ENCODE data around the gene PEX14. TPM values are rescaled to one million over a fixed set of nuclear protein-coding genes. Genes with fewer than 3 reads are reported as not detected.

Gene PEX14
- total and polyA plus RNA-seq, 10 of the 15 experiments (the other 5 are each of a cell fraction or from before 2014, with no cell fraction given), result 1.4 to 23.2 (median 12.0) TPM

DNA sequence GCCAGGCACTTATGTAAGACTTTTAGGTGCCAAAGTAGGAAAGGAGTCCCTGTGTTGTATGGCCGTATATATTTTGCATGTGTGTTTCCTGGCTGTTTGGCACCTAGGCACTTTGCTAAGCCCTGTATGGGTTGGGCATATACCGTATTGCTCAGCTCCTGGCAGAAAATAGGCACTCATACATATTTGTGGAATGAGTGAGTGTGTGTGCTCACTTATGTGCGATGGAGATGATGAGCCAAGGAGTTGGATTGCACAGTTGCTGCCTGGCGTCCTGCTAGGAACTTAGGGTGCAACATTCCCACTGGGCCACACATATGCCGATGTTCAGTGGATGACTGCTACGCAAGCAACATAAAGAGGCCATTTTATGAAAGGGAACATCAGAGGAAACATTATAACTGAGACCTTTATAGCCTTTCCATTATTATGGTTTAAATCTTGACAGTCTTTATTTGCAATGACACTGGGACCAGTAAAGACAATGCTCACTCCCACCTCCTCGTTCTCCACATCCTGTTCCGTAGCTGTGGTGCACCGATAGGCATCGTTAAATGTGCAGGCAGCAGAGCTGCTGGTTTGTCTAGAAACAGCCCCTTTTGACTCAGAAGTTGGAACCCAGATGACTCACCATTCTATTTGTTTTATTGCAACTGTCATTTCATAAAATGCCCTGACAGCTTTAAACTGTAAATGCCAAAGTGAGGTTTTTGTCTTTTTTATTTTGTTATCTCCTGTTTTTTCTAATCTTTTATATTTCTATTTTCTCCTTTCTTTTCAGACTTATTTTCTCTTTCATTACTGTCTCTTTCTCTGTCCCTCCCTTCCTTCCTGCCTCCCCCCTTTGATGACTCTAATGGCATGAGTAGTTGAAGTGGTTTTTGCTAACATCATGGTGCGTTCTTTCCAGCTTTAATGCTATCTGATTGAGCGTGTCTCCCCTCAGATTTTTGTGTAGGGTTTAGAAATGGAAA is 36.1 kb downstream of the PEX14 start:
- Histone ChIP-seq H3K9ac (ENCODE audit: control insufficient read depth, insufficient read depth, low read length) (peak overlapping the region; percentile 76), H3K4me3 (peak overlapping the region; percentile 56; the same call in 1 of the 2 replicates), H4K20me1 (ENCODE audit: control insufficient read depth, insufficient read depth) (no peaks in the 10 kb centered on the region; the same call in 1 of the 2 replicates), H3K27ac (ENCODE audit: control insufficient read depth, insufficient read depth) (peak overlapping the region; percentile 98), H3K27me3 (replicated peaks in 1 of 2; ENCODE audit: control insufficient read depth in 2 of 2, insufficient read depth in 2 of 2, low read length in 1 of 2) (no peaks in the 10 kb centered on the region), H2AFZ (ENCODE audit: control insufficient read depth, low read depth, low read length) (peak overlapping the region; percentile 13; the same call in 1 of the 2 replicates), H3K79me2 (ENCODE audit: control insufficient read depth, insufficient read depth, low read length) (peaks cover 55% of the 10 kb centered on the region), H3K9me3 (replicated peaks; ENCODE audit: control insufficient read depth, insufficient read depth, low read length) (no peaks in the 10 kb centered on the region), H3K36me3 (ENCODE audit: control insufficient read depth in 2 of 2, insufficient read depth in 2 of 2, low read length in 1 of 2) (peaks cover 1 to 3% of the 10 kb centered on the region in 2 experiments; a peak in 1 of 4 replicates), H3K4me1 (ENCODE audit: control insufficient read depth, insufficient read depth, low read length) (peaks cover 60% of the 10 kb centered on the region), H3K4me2 (ENCODE audit: control insufficient read depth, insufficient read depth) (peak overlapping the region; percentile 98)
- in situ Hi-C loops (cut with MboI), result no loop called here
- ATAC-seq (peak; percentile 87), FAIRE-seq (peak; percentile 72), DNase-seq (ENCODE audit: low read depth, low spot score) (peak; percentile 86)
- CTCF ChIA-PET, result interaction anchor here (1.2 to 6.4 kb wide), 5 partner anchors 9 to 431 kb away, joined by 3 to 117 read pairs (median 5); no protein-coding TSS in a partner anchor
- intact Hi-C loops (cut with micrococcal nuclease; ENCODE audit: unreplicated experiment), result loop anchor here (1.0 to 10.0 kb wide), 3 partner anchors 181 to 475 kb away; no protein-coding TSS in a partner anchor
- BruUV-seq (replicated peaks), result no TSS peak
- RAD21 ChIA-PET (ENCODE audit: unreplicated experiment), result interaction anchor here (0.6 to 2.5 kb wide), 8 partner anchors 10 to 475 kb away, joined by 3 to 20 read pairs (median 4); partner anchors contain the start of gene CENPS
- 4% methylated on average over 12 of the region's 12 CpGs for WGBS (ENCODE audit: insufficient coverage, insufficient replicate concordance, low lambda C conversion rate, missing lambda C conversion rate)
- POLR2A ChIA-PET, result no interaction called here
- SMC1A ChIA-PET (ENCODE audit: uncharacterized antibody, unreplicated experiment), result interaction anchor here (0.9 to 5.3 kb wide), 8 partner anchors 10 to 181 kb away, joined by 3 to 71 read pairs (median 4); no protein-coding TSS in a partner anchor
- TF ChIP-seq ZZZ3 (IDR thresholded peaks at IDR 0.05; ENCODE audit: control insufficient read depth, insufficient read length, low read depth) (no peak), NFIC (IDR thresholded peaks at IDR 0.05; ENCODE audit: low read depth, low read length) (peak; percentile 99), HDAC6 (IDR thresholded peaks at IDR 0.05; ENCODE audit: unreplicated experiment) (no peak), PAX5 (IDR thresholded peaks at IDR 0.05; ENCODE audit: borderline replicate concordance, low read depth, low read length) (peak; percentile 96), TCF12 (IDR thresholded peaks at IDR 0.05; ENCODE audit: low read depth, low read length) (peak; percentile 88), WRNIP1 (IDR thresholded peaks at IDR 0.05; ENCODE audit: borderline replicate concordance, low read depth, low read length) (no peak; the same call in 1 of the 2 replicates), DPF2 (IDR thresholded peaks at IDR 0.05) (peak; percentile 98), IKZF2 (IDR thresholded peaks at IDR 0.05) (peak; percentile 90 to 94), SP1 (IDR thresholded peaks at IDR 0.05; ENCODE audit: low read depth, low read length) (peak; percentile 76), MEF2B (IDR thresholded peaks at IDR 0.05; ENCODE audit: partially characterized antibody, poor library complexity, severe bottlenecking) (peak; percentile 73), POLR2AphosphoS5 (IDR thresholded peaks at IDR 0.05; ENCODE audit: low read length) (0 out of 2 replicates have a peak, but pooled peaks have one; percentile 36), EP300 (IDR thresholded peaks at IDR 0.05; ENCODE audit: borderline replicate concordance in 1 of 2, control insufficient read depth in 1 of 2, low read depth in 2 of 2, low read length in 2 of 2) (peak; percentile 93 to 95), CHD2 (IDR thresholded peaks at IDR 0.05; ENCODE audit: borderline replicate concordance, low read depth, low read length) (peak; percentile 76; the same call in 1 of the 2 replicates)
- TF ChIP-seq, protein P1, sequence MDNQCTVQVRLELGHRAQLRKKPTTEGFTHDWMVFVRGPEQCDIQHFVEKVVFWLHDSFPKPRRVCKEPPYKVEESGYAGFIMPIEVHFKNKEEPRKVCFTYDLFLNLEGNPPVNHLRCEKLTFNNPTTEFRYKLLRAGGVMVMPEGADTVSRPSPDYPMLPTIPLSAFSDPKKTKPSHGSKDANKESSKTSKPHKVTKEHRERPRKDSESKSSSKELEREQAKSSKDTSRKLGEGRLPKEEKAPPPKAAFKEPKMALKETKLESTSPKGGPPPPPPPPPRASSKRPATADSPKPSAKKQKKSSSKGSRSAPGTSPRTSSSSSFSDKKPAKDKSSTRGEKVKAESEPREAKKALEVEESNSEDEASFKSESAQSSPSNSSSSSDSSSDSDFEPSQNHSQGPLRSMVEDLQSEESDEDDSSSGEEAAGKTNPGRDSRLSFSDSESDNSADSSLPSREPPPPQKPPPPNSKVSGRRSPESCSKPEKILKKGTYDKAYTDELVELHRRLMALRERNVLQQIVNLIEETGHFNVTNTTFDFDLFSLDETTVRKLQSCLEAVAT (IDR thresholded peaks at IDR 0.05), result peak; percentile 77; the same call in 1 of the 2 replicates
- TF ChIP-seq, protein P2, sequence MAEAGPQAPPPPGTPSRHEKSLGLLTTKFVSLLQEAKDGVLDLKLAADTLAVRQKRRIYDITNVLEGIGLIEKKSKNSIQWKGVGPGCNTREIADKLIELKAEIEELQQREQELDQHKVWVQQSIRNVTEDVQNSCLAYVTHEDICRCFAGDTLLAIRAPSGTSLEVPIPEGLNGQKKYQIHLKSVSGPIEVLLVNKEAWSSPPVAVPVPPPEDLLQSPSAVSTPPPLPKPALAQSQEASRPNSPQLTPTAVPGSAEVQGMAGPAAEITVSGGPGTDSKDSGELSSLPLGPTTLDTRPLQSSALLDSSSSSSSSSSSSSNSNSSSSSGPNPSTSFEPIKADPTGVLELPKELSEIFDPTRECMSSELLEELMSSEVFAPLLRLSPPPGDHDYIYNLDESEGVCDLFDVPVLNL (IDR thresholded peaks at IDR 0.05; ENCODE audit: low read depth, low read length), result no peak
- TF ChIP-seq, protein P3, sequence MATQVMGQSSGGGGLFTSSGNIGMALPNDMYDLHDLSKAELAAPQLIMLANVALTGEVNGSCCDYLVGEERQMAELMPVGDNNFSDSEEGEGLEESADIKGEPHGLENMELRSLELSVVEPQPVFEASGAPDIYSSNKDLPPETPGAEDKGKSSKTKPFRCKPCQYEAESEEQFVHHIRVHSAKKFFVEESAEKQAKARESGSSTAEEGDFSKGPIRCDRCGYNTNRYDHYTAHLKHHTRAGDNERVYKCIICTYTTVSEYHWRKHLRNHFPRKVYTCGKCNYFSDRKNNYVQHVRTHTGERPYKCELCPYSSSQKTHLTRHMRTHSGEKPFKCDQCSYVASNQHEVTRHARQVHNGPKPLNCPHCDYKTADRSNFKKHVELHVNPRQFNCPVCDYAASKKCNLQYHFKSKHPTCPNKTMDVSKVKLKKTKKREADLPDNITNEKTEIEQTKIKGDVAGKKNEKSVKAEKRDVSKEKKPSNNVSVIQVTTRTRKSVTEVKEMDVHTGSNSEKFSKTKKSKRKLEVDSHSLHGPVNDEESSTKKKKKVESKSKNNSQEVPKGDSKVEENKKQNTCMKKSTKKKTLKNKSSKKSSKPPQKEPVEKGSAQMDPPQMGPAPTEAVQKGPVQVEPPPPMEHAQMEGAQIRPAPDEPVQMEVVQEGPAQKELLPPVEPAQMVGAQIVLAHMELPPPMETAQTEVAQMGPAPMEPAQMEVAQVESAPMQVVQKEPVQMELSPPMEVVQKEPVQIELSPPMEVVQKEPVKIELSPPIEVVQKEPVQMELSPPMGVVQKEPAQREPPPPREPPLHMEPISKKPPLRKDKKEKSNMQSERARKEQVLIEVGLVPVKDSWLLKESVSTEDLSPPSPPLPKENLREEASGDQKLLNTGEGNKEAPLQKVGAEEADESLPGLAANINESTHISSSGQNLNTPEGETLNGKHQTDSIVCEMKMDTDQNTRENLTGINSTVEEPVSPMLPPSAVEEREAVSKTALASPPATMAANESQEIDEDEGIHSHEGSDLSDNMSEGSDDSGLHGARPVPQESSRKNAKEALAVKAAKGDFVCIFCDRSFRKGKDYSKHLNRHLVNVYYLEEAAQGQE (IDR thresholded peaks at IDR 0.05; ENCODE audit: low read depth, low read length), result no peak
